ENCODE results near the gene TNS3.

DNA sequence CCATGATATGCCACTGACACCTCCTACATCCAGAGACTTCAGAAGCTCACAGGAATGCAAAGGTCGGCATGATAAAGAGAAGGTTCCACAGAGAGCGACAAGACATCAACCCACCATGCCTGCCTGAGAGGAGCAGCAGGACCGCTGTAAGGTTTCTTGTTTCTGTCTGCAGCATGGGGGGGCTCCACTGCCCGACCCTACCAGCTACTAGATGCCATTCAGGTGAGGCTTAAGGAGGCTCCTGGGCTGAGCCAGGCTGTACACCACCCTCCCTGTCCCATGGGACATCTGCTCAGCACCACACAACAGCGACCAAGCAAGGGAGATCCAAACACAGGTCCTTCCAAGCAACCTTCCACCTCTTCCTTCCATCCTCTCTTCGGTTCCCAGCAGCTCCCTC lies 234.6 kb downstream of the TNS3 start:
- TF ChIP-seq CTCF (IDR thresholded peaks at IDR 0.05) (no peak), RCOR1 (IDR thresholded peaks at IDR 0.05; ENCODE audit: low read length) (no peak), GABPA (IDR thresholded peaks at IDR 0.05; ENCODE audit: low read depth) (no peak), CHD2 (IDR thresholded peaks at IDR 0.05; ENCODE audit: low read length, partially characterized antibody) (no peak), ELF1 (IDR thresholded peaks at IDR 0.05) (no peak), YY1 (IDR thresholded peaks at IDR 0.05; ENCODE audit: low read depth) (no peak), POLR2AphosphoS5 (IDR thresholded peaks at IDR 0.05; ENCODE audit: low read depth, low read length) (no peak)
- TF ChIP-seq, protein P1, sequence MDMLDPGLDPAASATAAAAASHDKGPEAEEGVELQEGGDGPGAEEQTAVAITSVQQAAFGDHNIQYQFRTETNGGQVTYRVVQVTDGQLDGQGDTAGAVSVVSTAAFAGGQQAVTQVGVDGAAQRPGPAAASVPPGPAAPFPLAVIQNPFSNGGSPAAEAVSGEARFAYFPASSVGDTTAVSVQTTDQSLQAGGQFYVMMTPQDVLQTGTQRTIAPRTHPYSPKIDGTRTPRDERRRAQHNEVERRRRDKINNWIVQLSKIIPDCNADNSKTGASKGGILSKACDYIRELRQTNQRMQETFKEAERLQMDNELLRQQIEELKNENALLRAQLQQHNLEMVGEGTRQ (IDR thresholded peaks at IDR 0.05; ENCODE audit: borderline replicate concordance, low read depth, low read length): no peak

All from SK-N-SH (cell line).